ENCODE measurements around the gene MYO9A.

DNA sequence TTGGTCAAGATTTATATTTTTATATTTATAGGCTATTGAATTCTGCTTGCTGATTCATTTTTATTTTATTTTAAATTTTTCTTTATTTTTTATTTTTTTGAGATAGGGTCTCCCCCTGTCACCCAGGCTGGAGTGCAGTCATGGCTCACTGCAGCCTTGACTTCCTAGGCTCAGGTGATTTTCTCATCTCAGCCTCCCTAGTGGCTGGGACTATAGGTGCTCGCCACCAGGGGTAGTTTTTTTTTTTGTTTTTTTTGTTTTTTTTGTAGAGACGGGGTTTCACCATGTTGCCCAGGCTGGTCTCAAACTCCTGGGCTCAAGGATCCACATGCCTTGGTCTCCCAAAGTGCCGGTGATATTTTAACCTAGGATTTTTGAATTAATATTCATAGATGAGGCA lies 276.4 kb downstream of the MYO9A start:
- TF ChIP-seq POLR2A (IDR thresholded peaks at IDR 0.05) = no peak
- TF ChIP-seq, protein P1, sequence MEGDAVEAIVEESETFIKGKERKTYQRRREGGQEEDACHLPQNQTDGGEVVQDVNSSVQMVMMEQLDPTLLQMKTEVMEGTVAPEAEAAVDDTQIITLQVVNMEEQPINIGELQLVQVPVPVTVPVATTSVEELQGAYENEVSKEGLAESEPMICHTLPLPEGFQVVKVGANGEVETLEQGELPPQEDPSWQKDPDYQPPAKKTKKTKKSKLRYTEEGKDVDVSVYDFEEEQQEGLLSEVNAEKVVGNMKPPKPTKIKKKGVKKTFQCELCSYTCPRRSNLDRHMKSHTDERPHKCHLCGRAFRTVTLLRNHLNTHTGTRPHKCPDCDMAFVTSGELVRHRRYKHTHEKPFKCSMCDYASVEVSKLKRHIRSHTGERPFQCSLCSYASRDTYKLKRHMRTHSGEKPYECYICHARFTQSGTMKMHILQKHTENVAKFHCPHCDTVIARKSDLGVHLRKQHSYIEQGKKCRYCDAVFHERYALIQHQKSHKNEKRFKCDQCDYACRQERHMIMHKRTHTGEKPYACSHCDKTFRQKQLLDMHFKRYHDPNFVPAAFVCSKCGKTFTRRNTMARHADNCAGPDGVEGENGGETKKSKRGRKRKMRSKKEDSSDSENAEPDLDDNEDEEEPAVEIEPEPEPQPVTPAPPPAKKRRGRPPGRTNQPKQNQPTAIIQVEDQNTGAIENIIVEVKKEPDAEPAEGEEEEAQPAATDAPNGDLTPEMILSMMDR (IDR thresholded peaks at IDR 0.05) = no peak

Measured in heart left ventricle (tissue), 13 donors.